HG02798 (cell line): Measurements from ENCODE around the gene MYOF.
"Not testable (repeated sequence)": the region's sequence is repeated elsewhere in the genome, so short reads cannot be mapped to it uniquely, and the experiment has no call there.

Source experiments
- ATAC-seq: cut with Tn5 transposase; IDR thresholded peaks from one replicate; pipeline ENCODE4 v1.9.1; 2021; ENCODE audit warnings: mild to moderate bottlenecking; ENCODE audit not compliant: unreplicated experiment, poor library complexity

Gene MYOF

GRCh38 chr10:93437086-93437945 is 44.8 kb downstream of the MYOF start:
- no peak for ATAC-seq

- ATAC-seq = no peak
Observed at GRCh38 chr10:93436591-93437085, 45.5 kb downstream of the MYOF start.

- ATAC-seq = no peak
Observed at GRCh38 chr10:93435621-93436397, 46.3 kb downstream of the MYOF start.

- ATAC-seq = no peak
Observed at GRCh38 chr10:93434991-93435491, 47.1 kb downstream of the MYOF start.

GRCh38 chr10:93431361-93431760 is 50.8 kb downstream of the MYOF start:
- ATAC-seq = no peak

GRCh38 chr10:93425861-93426260 is 56.3 kb downstream of the MYOF start:
- no peak for ATAC-seq

- no peak for ATAC-seq
Observed at GRCh38 chr10:93422118-93422517, 60.0 kb downstream of the MYOF start.

- ATAC-seq = no peak
Observed at GRCh38 chr10:93420944-93421825, 60.9 kb downstream of the MYOF start.

GRCh38 chr10:93420091-93420490 is 62.0 kb downstream of the MYOF start:
- no peak for ATAC-seq

- ATAC-seq = not testable (repeated sequence)
Observed at GRCh38 chr10:93419016-93419415, 63.1 kb downstream of the MYOF start.

GRCh38 chr10:93417921-93418320 is 64.2 kb downstream of the MYOF start:
- ATAC-seq = no peak

GRCh38 chr10:93417266-93417665 is 64.9 kb downstream of the MYOF start:
- ATAC-seq = no peak

GRCh38 chr10:93416824-93417223 is 65.3 kb downstream of the MYOF start:
- no peak for ATAC-seq

- no peak for ATAC-seq
Observed at GRCh38 chr10:93415693-93416092, 66.4 kb downstream of the MYOF start.

GRCh38 chr10:93413252-93413689 is 68.9 kb downstream of the MYOF start:
- ATAC-seq = no peak

- ATAC-seq = no peak
Observed at GRCh38 chr10:93412801-93413200, 69.3 kb downstream of the MYOF start.

- no peak for ATAC-seq
Observed at GRCh38 chr10:93410697-93411348, 71.3 kb downstream of the MYOF start.

- no peak for ATAC-seq
Observed at GRCh38 chr10:93408783-93409182, 73.4 kb downstream of the MYOF start.

- no peak for ATAC-seq
Observed at GRCh38 chr10:93406364-93407145, 75.6 kb downstream of the MYOF start.
